Ramos (cell line): ENCODE measurements around the gene LRFN2.

Experiments
- in situ Hi-C: fragments of 300-500 bp; cut with MboI; formaldehyde crosslinking; loops from one replicate; pipeline ENCODE4 v1.14.3; 2022; ENCODE audit warnings: low sequenced_read_pairs; ENCODE audit not compliant: unreplicated experiment

LRFN2 gene

GRCh38 chr6:40550202-40551101, 36.7 kb downstream of the LRFN2 start:
- in situ Hi-C loops: no loop called here

- in situ Hi-C loops: no loop called here
Observed at GRCh38 chr6:40545954-40546353, 41.2 kb downstream of the LRFN2 start.

- in situ Hi-C loops: no loop called here
Observed at GRCh38 chr6:40543776-40544175, 43.4 kb downstream of the LRFN2 start.

GRCh38 chr6:40543146-40543545, 44.0 kb downstream of the LRFN2 start:
- in situ Hi-C loops: no loop called here

GRCh38 chr6:40542175-40542764, 44.9 kb downstream of the LRFN2 start:
- in situ Hi-C loops: no loop called here

- in situ Hi-C loops: no loop called here
Observed at GRCh38 chr6:40541556-40542174, 45.5 kb downstream of the LRFN2 start.

- in situ Hi-C loops: no loop called here
Observed at GRCh38 chr6:40540790-40541189, 46.4 kb downstream of the LRFN2 start.

- in situ Hi-C loops: no loop called here
Observed at GRCh38 chr6:40539853-40540252, 47.3 kb downstream of the LRFN2 start.

- in situ Hi-C loops: no loop called here
Observed at GRCh38 chr6:40538556-40538955, 48.6 kb downstream of the LRFN2 start.

GRCh38 chr6:40537446-40537845, 49.7 kb downstream of the LRFN2 start:
- in situ Hi-C loops: no loop called here

- in situ Hi-C loops: no loop called here
Observed at GRCh38 chr6:40536442-40536841, 50.7 kb downstream of the LRFN2 start.

- in situ Hi-C loops: no loop called here
Observed at GRCh38 chr6:40535819-40536380, 51.3 kb downstream of the LRFN2 start.

- in situ Hi-C loops: no loop called here
Observed at GRCh38 chr6:40535110-40535818, 51.9 kb downstream of the LRFN2 start.

GRCh38 chr6:40532349-40533000, 54.7 kb downstream of the LRFN2 start:
- in situ Hi-C loops: no loop called here

GRCh38 chr6:40529919-40530318, 57.2 kb downstream of the LRFN2 start:
- in situ Hi-C loops: no loop called here

GRCh38 chr6:40529040-40529439, 58.1 kb downstream of the LRFN2 start:
- in situ Hi-C loops: no loop called here

- in situ Hi-C loops: no loop called here
Observed at GRCh38 chr6:40528051-40528450, 59.1 kb downstream of the LRFN2 start.

GRCh38 chr6:40526036-40526435, 61.1 kb downstream of the LRFN2 start:
- in situ Hi-C loops: no loop called here

GRCh38 chr6:40524797-40525585, 62.2 kb downstream of the LRFN2 start:
- in situ Hi-C loops: no loop called here
